Measurements from ENCODE around the gene PKIB.

PKIB gene

DNA sequence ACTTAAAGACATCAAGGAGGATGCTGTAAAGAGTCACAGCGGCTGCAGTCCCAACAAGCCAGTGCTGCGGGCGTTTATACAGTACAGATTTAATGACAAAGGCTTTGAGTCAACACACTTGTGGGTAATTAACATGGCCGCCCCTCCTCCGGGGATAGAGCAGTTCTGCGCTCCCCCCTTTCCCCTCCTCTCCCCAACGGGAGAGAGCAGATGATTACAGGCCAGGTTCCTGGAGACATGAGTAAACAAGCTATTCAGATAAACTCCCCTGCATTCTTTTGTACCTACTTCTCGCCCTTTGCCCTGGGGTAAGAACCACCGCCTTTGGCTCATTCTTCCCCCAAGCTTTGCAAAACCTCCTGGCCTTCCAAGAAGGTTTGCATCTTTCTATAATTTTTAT, 145.7 kb downstream of the PKIB start:
- no peak for DNase-seq (ENCODE audit: low read depth)
- TF ChIP-seq, protein P1, sequence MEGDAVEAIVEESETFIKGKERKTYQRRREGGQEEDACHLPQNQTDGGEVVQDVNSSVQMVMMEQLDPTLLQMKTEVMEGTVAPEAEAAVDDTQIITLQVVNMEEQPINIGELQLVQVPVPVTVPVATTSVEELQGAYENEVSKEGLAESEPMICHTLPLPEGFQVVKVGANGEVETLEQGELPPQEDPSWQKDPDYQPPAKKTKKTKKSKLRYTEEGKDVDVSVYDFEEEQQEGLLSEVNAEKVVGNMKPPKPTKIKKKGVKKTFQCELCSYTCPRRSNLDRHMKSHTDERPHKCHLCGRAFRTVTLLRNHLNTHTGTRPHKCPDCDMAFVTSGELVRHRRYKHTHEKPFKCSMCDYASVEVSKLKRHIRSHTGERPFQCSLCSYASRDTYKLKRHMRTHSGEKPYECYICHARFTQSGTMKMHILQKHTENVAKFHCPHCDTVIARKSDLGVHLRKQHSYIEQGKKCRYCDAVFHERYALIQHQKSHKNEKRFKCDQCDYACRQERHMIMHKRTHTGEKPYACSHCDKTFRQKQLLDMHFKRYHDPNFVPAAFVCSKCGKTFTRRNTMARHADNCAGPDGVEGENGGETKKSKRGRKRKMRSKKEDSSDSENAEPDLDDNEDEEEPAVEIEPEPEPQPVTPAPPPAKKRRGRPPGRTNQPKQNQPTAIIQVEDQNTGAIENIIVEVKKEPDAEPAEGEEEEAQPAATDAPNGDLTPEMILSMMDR (conservative IDR thresholded peaks at IDR 0.05; ENCODE audit: control insufficient read depth, insufficient read depth, low read depth, low read length): no peak
- H3K4me3 ChIP-seq (ENCODE audit: control insufficient read depth, low read depth, low read length): no peak overlapping the region

DNA sequence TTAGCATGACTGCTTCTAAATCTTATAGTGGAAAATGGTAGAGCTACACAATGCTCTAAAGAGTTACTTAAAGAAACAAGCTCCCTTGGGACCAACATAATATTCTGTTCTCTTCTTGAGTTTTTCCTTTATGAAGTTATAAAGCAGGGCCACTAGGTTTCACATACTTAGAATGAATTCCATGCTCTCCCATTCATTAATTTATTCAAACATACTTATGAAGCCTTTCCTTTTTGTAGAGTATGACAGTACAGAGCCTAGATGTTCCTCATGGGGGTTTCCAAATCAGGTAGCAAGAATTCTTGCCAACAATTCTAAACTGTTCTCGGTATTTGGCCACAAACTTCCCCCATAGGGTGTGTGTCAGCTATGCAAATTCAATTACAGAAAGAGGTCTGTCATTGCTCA, 148.7 kb downstream of the PKIB start:
- TF ChIP-seq, protein P1 (conservative IDR thresholded peaks at IDR 0.05; ENCODE audit: control insufficient read depth, insufficient read depth, low read depth, low read length): no peak
- DNase-seq (ENCODE audit: low read depth): no peak
- no peak overlapping the region for H3K4me3 ChIP-seq (ENCODE audit: control insufficient read depth, low read depth, low read length)

DNA sequence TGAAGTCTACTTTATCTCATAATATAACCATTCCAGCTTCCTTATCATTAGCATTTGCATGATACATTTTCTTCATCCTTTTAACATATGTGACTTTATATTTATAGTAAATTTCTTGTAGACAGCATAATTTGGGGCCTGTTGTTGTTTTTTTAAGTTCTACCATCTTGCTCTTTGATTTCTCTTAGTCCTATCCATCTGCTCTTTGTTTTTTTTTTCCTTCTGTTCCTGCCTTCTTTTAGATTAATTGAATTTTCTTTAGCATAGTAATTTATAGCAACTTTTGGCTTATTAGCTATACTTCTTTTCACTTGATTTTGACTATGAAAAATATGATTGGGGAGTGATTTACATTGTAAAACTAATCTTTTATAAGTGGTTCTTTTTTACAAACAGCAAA, 150.1 kb downstream of the PKIB start:
- DNase-seq (ENCODE audit: low read depth): no peak
- no peak overlapping the region for H3K4me3 ChIP-seq (ENCODE audit: control insufficient read depth, low read depth, low read length)
- TF ChIP-seq, protein P1 (conservative IDR thresholded peaks at IDR 0.05; ENCODE audit: control insufficient read depth, insufficient read depth, low read depth, low read length): no peak

DNA sequence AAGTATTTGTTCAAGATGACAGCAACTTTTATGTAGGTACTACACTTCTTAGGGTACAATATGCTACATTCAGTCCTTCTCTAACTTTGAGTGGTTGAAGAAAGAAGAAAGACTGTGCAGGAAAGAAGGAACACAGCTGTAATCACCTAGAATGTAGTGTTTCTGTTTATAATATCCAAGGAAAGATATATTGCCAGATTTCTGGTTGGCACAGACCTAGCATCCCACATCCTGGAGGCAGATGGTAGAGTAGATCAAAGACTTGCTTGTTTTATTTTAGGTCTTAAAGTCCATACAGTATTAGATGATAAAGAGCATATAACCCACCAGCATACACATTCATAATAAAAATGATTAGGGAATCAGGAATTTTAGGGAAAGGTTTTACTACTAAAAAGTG, 156.1 kb downstream of the PKIB start:
- TF ChIP-seq, protein P1 (conservative IDR thresholded peaks at IDR 0.05; ENCODE audit: control insufficient read depth, insufficient read depth, low read depth, low read length): no peak
- no peak for DNase-seq (ENCODE audit: low read depth)

DNA sequence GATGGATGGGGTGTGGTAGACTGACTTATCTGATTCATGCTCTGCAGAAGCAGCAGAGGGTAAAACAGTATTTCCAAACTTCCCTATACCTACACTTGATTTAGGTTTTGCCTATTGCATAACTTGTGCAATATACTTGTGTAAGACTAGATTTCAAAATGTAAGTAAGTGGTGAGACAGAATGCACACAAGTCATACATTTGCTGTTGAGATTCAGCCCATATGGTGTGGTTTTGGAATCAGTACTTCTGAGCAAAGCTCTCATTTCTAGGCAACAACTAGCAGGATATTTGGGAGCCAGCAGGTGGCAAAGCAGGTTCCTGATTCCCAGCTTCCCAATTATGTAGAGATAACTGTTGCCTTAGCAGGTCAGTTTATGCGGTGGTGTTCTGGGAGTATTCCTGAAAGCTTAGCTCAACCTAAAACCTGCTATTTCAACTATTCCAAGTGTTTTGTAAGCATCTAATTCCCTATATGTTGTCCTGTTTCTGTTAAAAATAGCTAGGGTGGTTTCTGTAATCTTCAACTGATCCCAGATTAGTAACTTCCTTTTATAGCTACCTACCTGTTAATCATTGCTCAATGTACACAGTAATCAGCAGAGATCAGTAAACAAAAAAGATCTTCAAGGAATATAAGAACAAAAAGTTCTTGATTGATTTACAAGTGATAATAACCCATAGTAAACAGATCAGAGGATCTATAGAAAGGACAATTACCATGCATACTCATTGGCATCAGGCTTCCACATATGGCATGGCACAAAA, 160.8 kb downstream of the PKIB start:
- TF ChIP-seq, protein P1 (conservative IDR thresholded peaks at IDR 0.05; ENCODE audit: control insufficient read depth, insufficient read depth, low read depth, low read length): no peak
- H3K4me3 ChIP-seq (ENCODE audit: control insufficient read depth, low read depth, low read length): no peak overlapping the region
- peak; percentile 17 for DNase-seq (ENCODE audit: low read depth)

More for the DNA sequence above, 156.1 kb downstream of the PKIB start:
- no peak overlapping the region for H3K4me3 ChIP-seq (ENCODE audit: control insufficient read depth, low read depth, low read length)

DNA sequence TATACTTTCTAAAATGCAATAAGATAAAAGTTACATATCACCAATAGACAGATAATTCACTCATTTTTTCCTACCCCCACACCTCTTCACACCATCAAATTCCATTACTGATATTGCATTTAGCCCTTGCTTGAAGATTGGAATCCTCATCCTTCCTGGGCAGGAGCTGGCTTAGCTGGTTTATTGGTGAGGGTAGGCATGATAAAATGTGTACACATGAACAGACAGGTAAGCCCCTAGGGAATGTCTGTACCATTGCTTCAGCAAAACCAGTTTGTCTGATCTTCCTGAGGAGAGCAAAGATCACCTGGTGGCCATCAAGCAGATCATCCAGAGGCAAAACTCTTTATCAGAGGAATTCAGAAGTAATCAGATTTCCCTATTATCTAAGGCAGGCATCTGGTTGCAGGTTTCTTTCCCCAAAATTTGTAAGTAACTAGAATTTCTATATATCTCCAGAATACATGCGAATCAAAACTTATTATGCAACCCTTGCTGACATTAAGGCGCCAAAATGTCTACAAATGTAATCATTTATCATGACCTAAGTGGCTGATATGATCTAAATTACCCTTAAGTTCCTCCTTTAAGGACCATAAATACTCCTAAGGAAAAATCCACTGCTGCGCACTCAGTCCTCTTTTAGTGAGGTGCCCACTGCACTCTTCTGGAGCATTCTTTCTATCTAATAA, 162.7 kb downstream of the PKIB start:
- TF ChIP-seq, protein P1 (conservative IDR thresholded peaks at IDR 0.05; ENCODE audit: control insufficient read depth, insufficient read depth, low read depth, low read length): no peak
- DNase-seq (ENCODE audit: low read depth): no peak

More for the DNA sequence above, 162.7 kb downstream of the PKIB start:
- no peak overlapping the region for H3K4me3 ChIP-seq (ENCODE audit: control insufficient read depth, low read depth, low read length)

Measured in fibroblast of mammary gland (primary cell).